CD4-positive, alpha-beta T cell treated with Interleukin-4 for 1 hour (primary cell): ENCODE results near the gene FBN3.
"Not testable (repeated sequence)": the region's sequence is repeated elsewhere in the genome, so short reads cannot be mapped to it uniquely, and the experiment has no call there.

Source experiments
- DNase-seq, 2 donors: peaks; one replicate each; pipeline ENCODE4 v3.0.0-alpha.2; 2020 to 2022

FBN3 gene

DNA sequence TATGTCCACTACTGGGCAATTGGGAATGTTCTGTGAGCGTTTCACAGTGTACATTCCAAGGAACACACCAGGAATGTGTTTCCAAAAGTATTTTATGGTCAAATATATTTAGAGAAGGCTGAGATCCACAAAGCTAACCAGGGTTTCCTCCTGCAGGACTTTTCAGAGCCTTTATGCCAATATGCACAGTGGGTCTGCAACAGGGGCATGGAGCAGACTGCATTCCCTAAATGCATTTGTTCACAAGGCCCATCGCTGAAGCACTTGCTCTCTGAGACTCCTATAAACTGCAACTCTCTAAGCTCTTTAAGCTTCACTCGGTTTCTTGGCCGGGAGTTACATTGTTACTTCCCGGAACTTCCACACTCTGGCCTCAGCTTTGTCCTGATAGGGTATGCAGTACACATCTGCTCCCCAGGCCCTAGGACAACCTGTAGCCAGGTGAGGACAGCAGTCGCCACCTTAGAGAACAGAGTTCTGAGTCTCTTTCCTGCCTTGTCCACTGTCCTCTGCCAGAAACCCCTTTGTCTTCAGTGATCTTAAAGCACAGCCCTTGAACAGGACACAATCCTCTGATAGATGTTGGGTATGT, 33.5 kb downstream of the FBN3 start:
- DNase-seq, result no peak

DNA sequence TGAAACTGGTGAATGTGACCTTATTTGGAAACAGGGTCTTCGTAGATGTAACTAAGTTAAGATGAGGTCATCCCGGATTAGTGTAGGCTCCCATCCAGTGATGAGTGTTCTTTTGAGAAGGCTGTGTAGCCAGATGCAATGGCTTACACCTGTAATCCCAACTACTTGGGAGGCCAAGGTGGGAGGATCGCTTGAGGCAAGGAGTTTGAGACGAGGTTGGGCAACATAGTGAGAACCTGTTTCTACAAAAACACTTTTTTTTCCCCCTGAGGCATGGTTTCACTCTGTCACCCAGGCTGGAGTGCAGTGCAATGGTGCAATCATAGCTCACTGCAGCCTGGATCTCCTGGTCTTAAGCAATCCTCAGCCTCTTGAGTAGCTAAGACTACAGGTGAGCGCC, 36.4 kb downstream of the FBN3 start:
- DNase-seq, result no peak

DNA sequence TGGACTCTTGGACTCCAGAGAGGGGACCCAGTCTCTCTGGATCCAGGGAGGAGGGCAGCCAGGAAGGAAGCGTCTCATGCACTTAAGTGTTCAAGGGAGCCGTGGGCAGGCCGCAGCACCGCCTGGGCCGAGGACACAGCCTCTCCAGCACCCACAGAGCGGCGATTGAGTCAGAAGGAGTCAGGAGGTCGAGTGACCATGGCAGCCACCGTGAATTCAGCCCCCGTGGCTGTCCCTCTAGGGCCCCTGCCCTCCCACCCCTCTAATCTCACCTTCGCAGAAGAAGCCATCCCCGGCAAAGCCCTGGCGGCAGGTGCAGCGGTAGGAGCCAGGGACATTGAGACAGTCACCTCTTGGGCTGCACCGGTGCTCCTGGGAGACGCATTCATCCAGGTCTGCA, 38.0 kb downstream of the FBN3 start:
- no peak for DNase-seq

DNA sequence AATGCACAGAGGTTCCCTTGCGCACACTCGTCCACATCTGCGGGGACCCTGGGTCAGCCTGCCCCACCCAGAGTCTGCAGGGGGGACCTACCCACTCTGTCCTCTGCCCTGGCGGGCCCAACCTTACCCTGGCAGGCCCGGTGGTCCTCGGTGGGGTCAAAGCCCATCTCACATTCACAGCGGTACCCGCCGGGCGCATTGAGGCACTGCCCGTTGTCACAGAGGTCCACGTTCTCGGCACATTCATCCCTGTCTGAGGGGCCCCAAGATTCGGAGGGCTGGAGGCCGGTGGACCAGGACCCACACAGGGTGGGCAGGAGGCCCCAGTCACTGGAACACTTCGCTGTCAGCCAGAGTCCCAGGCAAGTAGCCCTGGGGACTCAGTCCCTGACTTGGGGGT, 38.5 kb downstream of the FBN3 start:
- no peak for DNase-seq

DNA sequence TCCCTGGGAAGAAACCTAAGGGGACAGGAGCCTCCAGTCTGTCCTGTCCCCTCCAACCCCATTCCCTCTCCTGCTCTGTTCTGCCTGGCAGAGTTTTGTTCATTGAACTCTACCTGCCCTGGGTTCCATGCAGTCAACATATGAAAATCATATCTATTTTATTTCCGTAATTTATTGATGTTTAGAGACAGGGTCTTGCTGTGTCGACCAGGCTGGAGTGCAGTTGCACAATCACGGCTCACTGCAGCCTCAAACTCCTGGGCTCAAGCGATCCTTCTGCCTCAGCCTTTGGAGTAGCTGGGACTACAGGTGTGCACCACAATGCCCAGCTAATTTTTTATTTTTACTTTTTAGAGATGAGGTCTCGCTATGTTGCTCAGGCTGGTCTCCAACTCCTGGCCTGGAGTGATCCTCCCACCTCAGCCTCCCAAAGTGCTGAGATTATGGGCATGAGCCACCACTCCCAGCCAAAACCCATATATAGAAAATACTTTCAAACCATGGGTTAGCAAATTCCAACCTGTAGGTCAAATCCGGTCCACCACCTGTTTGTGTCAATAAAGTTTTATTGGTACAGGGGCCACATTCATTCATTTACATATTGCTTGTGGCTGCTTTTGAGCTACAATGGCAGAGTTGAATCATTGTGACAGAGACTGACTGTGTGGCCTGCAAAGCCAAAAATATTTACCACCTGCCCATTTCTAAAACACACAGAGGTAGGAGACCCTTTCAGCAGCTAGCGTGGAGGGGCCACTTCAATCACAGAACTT, 39.3 kb downstream of the FBN3 start:
- no peak for DNase-seq

DNA sequence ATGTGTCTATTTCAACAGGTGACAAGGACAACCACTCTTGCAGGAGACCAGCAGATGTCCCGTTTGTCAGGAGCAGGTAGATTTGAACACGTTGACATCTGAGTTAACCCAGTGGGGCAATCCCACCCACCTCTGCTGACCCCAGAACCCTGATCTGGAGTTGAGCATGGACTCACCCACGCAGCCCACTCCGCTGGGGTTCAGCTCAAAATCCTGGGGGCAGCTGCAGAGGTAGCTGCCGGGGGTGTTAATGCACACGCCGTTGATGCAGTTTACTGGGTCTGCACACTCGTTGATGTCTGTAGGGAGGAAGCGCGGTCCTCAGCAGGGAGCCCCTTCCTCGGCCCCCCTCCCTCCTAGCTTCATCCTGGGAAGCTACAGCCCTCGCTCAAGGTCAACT, 39.9 kb downstream of the FBN3 start:
- no peak for DNase-seq

DNA sequence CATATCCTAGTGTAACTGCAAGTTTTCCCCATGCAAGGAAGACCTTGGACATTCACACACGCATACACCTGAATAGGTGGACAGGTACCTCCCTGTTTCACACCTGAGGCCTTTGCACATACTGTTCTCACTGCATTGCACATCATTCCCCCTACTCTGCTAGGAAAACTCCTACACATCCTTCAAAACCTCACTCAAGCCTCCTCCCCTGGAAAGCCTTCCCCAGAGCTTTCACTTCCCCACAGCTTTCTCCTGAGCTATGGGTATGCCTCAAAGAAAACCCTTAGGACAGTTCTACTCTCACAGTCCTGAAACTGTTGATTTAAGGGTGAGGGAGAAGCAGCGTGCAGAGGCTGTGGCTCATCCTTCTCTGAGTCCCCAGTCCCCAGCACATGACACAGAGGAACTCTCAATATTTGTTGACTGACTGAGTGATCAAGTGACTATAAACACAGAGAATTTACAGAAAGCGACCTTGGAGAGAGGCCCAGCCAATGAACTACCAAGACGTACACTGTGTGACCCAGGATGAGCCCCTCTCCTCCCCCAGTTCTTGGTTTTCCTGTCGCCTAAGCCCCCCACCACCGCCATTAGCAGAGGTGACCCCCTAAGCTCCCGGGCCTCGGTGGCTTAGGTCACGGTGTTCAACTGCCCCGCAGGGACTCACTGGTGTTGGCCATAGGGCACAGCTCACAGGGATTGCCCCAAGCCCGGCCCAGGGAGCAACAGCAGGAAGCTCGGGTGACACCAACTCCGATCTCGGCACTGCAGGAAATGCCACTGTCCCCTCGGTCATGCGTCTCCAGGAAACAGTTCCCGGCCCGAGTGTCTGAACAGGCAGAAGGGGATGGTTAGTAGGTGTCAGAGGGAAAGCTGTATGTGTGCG, 40.6 kb downstream of the FBN3 start:
- DNase-seq, result no peak

DNA sequence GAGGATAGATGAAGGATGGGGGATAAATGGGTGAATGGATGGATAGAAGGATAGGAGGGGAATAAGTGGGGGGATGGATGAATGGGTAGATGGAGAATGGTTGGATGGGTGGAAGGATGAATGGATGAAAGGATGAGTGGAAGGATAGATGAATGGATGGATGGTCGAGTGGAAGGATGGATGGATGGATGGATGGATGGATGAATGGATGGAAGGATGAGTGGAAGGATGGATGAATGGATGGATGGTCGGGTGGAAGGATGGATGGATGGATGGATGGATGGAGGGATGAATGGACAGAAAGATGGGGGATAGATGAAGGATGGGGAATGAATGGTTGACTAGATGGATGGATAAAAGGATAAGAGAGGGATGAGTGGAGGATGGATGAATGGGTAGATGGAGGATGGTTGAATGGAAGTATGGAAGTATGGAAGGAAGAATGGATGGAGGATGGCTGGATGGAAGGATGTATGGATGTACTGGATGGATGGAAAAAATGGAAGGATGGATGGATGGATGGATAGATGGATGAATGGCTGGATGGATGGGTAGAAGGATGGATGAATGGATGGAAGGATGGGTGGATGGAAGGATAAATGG, 42.0 kb downstream of the FBN3 start:
- no peak for DNase-seq

DNA sequence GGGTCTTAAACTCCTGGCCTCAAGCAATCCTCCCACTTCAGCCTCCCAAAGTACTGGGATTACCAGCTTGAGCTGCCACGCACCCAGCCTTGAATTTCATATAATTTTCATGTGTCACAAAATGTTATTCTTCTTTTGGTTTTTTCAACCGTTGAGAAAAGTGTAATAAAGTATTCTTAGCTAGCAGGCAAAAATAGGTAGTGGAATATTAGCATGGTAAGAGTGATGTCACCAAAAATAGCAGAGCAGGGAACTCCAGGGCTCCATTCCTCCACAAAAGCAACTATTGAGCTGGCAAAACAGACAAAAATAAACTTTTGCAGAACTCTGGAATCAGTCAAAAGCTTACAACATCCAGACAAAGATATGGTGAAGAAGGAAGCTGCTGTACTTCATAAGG, 43.9 kb downstream of the FBN3 start:
- DNase-seq, result no peak

DNA sequence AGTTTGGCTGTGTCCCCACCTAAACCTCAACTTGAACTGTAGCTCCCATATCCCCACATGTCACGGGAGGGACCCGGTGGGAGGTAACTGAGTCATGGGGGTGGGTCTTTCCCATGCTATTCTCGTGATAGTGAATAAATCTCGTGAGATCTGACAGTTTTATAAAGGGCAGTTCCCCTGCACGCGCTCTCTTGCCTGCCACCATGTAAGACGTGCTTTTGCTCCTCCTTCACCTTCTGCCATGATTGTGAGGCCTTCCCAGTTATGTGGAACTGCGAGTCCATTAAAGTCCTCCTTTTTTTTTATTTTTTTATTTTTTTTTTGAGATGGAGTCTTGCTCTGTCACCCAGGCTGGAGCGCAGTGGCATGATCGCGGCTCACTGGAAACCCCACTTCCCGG, 47.5 kb downstream of the FBN3 start:
- DNase-seq, result not testable (repeated sequence)

DNA sequence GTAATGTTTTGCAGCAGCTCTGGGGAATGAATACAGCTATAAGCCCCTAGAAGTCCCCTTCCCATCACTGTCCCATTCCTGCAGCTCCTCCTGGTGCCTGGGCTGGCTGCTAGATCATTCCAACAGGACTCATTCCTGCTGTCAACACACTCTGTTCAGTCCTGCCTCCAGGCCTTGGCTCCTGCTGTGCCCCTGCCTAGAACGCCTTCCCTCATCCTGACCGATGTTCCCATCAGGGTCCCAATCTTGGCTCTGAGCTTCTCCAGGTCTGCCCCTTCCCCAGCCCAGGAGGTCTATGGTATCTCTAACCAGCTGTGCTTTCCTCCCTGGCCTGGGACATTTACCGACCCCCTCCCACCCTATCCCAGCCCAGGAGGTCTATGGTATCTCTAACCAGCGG, 48.1 kb downstream of the FBN3 start:
- no peak for DNase-seq

DNA sequence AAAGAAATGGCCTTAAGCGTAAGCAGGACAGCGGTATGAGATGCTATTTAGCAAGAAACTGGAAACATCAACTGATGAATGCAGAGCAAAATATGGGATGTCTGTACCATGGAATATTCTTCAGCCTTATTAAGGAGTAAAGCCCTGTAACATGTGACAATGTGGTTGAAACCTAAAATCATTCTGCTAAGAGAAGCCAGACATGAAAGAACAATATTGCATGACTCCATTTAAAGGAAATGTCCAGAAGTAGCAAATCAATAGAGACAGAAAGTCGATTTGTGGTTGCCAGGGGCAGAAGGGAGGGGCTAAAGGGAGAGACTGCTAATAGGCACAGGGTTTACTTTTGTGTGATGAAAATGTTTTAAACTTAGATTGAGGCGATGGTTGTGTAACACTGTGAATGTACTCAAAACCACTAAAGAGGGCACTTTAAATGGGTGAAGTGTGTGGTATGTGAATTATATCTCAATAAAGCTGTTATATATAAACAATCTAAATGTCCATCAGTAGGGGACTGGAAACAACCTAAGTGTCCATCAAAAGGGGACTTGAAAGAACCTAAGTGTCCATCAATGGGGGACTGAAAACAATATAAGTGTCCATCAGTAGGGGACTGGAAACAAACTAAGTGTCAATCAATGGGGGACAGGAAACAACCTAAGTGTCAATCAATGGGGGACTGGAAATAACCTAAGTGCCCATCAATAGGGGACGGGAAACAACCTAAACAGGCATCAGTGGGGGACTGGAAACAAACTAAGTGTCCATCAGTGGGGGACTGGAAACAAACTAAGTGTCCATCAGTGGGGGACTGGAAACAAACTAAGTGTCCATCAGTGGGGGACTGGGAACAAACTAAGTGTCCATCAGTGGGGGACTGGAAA, 51.5 kb downstream of the FBN3 start:
- DNase-seq, result no peak

DNA sequence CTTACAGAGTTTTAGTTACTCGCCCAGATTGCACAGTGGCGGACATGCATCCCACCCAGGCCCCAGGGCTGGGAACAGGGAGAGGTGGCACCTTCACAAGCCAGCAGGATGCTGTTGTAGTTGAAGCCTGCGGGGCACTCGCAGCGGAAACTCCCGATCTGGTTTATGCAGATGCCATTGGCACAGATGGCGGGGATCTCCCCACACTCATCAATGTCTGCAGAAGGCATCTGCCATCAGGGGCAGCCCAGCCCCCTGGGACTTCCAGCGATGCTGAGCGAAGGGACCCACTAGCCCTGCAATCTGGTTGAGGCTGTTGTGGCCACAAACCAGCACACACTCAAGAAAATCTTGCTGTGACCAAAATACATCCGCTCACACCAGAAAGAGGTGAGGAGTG, 52.2 kb downstream of the FBN3 start:
- no peak for DNase-seq

DNA sequence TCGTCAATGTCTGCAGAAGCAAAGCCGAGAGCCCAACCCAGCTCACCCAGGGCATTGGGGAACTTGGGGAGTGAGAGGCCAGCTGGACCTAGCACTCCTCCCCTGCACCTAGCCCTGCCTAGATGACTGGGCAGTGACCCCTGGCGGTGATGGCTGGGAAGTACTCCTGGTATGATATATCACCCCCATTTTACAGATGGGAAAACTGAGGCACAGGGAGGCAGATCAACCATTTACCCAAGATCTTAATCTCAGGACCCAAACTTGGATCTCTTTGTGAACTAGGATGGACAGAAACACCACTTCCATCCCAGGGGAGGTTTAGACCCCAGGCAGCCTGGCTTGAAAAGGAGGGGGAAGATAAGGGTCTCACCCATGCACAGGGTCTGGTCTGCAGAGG, 53.3 kb downstream of the FBN3 start:
- no peak for DNase-seq

DNA sequence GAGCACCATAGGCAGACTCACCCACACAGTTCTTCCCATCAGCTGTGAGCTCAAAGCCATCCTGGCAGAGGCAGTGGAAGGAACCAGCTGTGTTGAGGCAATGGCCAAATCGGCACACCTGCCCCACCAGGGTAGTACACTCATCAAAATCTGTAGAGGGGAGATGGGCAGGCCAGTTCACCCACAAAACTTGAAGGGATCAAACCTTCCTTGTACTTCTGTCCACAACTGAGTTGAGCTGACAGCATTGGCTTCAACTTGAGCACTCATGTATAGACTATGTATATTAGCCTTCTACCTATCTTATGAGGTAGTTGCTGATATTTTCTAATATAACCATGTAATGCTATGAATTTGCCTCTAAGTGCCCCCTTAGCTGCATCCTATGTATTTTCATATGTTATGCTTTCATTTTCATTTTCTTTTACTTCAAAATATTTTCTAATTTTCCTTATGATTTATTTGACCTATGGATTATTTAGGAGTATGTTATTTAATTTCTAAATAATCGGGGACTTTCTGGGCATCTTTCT, 54.0 kb downstream of the FBN3 start:
- DNase-seq, result no peak

DNA sequence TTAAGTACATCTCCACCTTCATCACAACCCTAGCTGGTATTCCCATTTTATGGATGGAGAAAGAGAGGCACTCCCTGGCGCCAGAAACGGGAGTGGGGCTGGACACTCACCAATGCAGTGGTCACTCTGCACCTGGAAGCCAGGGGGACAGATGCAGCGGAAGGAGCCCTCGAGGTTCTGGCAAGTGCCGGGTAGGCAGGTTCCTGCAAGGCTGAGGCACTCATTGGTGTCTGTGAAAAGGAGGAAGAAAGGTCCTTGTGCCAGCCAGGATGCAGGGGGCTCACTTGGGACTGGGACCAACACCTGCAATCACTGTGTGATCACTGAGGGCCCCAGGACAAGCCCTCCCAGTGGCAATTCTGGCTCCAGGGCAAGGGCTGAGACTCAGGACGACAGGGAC, 55.1 kb downstream of the FBN3 start:
- DNase-seq, result no peak

DNA sequence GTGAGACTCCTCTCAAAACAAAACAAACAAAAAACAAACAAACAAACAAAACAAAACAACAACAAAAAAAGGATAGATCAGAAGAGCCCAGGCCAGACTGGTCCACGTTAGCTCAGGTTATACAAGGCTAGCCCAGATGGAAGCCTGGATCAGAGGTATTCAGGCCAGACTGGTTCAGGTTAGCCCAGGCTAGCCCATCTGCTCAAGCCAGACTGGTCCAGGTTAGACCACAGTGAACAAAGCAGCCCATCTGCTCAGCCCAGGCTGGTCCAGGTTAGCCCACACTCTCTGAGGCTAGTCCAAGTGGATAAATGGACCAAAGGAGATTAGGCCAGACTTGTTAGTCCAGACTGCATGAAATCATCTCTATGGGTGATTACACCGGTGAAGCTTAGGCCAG, 55.7 kb downstream of the FBN3 start:
- DNase-seq, result no peak

DNA sequence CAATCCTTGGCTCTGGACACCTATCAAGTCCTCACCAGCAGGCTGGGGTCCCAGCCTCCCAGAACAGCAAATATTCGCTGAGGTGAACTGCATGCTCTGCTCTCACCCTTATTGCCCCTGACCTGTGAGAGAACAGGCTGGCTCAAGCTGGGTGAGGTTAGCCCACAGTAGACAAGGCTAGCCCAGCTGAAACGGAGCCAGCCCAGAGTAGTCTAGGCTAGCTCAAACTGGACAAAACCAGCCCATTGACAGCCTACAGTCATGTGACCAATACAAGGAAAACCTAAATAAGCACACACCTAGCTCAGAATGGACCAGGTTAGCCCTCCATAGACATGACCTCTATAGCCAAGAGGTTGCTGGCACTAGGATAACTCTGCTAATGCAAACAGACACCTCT, 58.4 kb downstream of the FBN3 start:
- no peak for DNase-seq

DNA sequence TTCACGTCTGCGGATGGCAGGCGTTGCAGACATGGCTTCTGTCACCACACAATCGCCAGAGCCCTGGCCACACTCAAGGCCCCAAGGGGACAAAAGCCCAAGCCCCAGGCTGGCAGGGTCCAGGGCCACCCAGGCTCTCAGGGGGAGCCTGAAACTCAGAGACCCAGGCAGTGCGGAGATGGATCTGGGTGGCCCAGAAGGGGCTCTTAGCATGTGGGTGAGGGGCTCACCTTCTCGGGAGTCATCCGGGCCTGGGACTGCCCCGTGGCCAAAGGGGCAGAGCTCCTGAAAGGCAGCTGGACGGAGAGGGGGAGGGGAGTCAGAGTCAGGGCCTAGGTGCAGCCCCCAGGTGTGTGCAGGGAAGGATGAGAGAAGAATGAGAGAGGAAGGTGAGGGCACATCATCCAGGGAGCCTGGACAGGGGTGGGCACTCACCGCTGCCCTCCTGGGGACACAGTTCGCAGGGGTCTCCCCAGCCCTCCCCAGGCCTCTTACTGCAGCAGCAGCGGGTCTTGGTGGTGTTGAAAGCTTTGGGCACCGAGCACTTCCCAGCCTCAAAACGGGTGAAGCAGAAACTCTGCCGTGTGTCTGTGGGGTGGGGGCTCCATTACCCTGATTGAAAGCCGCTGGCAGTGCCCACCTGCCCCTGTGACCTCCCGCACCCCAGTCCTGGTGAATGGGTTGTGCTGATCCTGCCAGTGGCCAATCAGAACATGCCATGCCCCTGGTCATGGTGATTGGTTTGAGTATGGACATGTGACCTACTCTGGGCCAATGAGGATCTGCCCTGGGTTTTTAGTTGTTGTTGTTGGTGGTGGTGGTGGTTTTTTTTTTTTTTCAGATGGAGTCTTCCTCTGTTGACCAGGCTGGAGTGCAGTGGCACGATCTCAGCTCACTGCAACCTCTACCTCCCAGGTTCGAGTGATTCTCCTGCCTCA, 59.5 kb downstream of the FBN3 start:
- DNase-seq, result no peak

DNA sequence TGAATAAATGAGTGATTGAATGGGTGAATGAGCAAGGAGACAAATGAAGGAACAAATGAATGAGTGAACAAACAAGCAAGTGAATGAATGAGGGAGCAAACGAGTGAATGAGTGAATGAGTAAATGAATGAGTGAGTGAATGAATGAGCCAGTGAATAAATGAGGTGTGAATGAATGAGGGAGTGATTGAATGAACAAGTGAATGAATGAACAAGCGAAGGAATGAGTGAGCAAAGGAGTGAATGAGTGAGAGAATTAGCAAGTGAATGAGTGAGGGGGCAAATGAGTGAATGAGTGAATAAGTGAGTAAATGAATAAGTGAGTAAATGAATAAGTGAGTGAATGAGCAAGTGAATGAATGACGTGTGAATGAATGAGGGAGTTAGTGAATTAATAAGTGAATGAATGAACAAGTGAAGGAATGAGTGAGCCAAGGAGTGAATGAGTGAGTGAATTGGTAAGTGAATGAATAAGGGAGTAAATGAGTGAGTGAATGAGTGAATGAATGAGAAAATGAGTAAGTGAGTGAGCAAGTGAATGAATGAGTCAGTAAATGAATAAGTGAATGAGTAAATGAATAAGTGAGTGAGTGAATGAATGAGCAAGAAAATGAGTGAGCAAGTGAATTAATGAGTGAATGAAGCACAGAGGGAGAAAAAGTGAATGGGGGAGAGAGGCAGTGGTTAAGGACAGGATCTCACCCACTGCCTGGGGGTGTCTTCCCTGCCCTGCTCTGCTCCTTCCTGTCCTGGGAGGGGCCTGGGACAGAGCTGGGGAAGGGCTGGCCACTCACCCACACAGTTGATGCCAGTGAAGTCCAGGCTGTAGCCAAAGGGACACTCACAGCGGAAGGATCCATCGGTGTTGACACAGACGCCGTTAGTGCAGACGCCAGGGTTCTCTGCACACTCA, 60.4 kb downstream of the FBN3 start:
- no peak for DNase-seq
